Astrocyte (in vitro differentiated cells and primary cell): Measurements from ENCODE around the gene PXK. TPM values are rescaled to one million over a fixed set of nuclear protein-coding genes. Genes with fewer than 3 reads are reported as not detected.

Source experiments
- DNase-seq: peaks from one replicate; pipeline ENCODE4 v3.0.0-alpha.2; 2010; ENCODE audit warnings: low read depth
- FAIRE-seq: peaks from 2 replicates; lab custom pipeline; 2011; peaks lifted over from hg19 to GRCh38; lab: Jason Lieb, UNC
- H2AFZ ChIP-seq: 2 replicates; pipeline ENCODE4 v1.6.0; 2012; ENCODE audit warnings: low read depth, low read length, inconsistent platforms
- H3K27ac ChIP-seq: 2 replicates; pipeline ENCODE4 v1.5.1; 2011; ENCODE audit warnings: low read depth, low read length, inconsistent platforms
- H3K27me3 ChIP-seq: 2 replicates; pipeline ENCODE4 v1.6.0; 2011; ENCODE audit warnings: low read length, inconsistent platforms; ENCODE audit not compliant: insufficient read depth
- H3K36me3 ChIP-seq: 2 replicates; pipeline ENCODE4 v1.5.1; 2011; ENCODE audit warnings: low read length, inconsistent platforms; ENCODE audit not compliant: insufficient read depth
- H3K4me1 ChIP-seq: 2 replicates; pipeline ENCODE4 v1.5.1; 2011; ENCODE audit warnings: low read length, inconsistent platforms; ENCODE audit not compliant: insufficient read depth
- H3K4me2 ChIP-seq: 2 replicates; pipeline ENCODE4 v1.6.0; 2012; ENCODE audit warnings: low read length, inconsistent platforms
- H3K4me3 ChIP-seq: 2 replicates; pipeline ENCODE4 v1.5.1; 2011; ENCODE audit warnings: low read depth, mild to moderate bottlenecking, low read length, inconsistent platforms; ENCODE audit not compliant: insufficient read depth
- H3K79me2 ChIP-seq: 2 replicates; pipeline ENCODE4 v1.6.0; 2012; ENCODE audit warnings: mild to moderate bottlenecking, low read length, inconsistent platforms; ENCODE audit not compliant: insufficient read depth
- H3K9ac ChIP-seq: 2 replicates; pipeline ENCODE4 v1.6.0; 2012; ENCODE audit warnings: mild to moderate bottlenecking, low read length, inconsistent platforms
- H3K9me3 ChIP-seq: 2 replicates; pipeline ENCODE4 v1.5.1; 2012; ENCODE audit warnings: low read depth, mild to moderate bottlenecking, low read length, inconsistent platforms; ENCODE audit not compliant: insufficient read depth
- H4K20me1 ChIP-seq: 2 replicates; pipeline ENCODE4 v1.6.0; 2012; ENCODE audit warnings: low read length, inconsistent platforms; ENCODE audit not compliant: insufficient read depth
- H3K27ac Mint-ChIP-seq: one replicate; pipeline ENCODE4 v1.8.0; 2021; ENCODE audit warnings: mild to moderate bottlenecking, mixed read lengths; ENCODE audit not compliant: unreplicated experiment
- H3K27me3 Mint-ChIP-seq: one replicate; pipeline ENCODE4 v1.8.0; 2021; ENCODE audit warnings: low read depth, mixed read lengths; ENCODE audit not compliant: unreplicated experiment
- H3K36me3 Mint-ChIP-seq: one replicate; pipeline ENCODE4 v1.8.0; 2021; ENCODE audit warnings: low read depth, mixed read lengths; ENCODE audit not compliant: unreplicated experiment
- H3K4me1 Mint-ChIP-seq: one replicate; pipeline ENCODE4 v1.8.0; 2021; ENCODE audit warnings: low read depth, mixed read lengths; ENCODE audit not compliant: unreplicated experiment
- H3K4me3 Mint-ChIP-seq: one replicate; pipeline ENCODE4 v1.8.0; 2021; ENCODE audit warnings: mild to moderate bottlenecking, moderate library complexity, mixed read lengths; ENCODE audit not compliant: unreplicated experiment
- H3K9me3 Mint-ChIP-seq: one replicate; pipeline ENCODE4 v1.8.0; 2021; ENCODE audit warnings: mild to moderate bottlenecking, mixed read lengths; ENCODE audit not compliant: unreplicated experiment
- EZH2 ChIP-seq: IDR thresholded peaks from 2 replicates; pipeline ENCODE4 v1.6.1; 2012; ENCODE audit warnings: mild to moderate bottlenecking, low read length, inconsistent platforms; ENCODE audit not compliant: insufficient read depth
- total RNA-seq: library from RNA; stranded (reverse); gene quantifications from 2 replicates; pipeline ENCODE4 v1.2.1, GENCODE V29; 2021
- TF ChIP-seq, protein P1 (sequence below): IDR thresholded peaks from 2 replicates; pipeline ENCODE4 v1.5.1; 2011; ENCODE audit warnings: low read depth, mild to moderate bottlenecking, inconsistent platforms, low read length, moderate library complexity; ENCODE audit not compliant: insufficient read depth

Gene PXK
- total RNA-seq, 1 donor from 2014 or later, result 10.5 TPM

DNA sequence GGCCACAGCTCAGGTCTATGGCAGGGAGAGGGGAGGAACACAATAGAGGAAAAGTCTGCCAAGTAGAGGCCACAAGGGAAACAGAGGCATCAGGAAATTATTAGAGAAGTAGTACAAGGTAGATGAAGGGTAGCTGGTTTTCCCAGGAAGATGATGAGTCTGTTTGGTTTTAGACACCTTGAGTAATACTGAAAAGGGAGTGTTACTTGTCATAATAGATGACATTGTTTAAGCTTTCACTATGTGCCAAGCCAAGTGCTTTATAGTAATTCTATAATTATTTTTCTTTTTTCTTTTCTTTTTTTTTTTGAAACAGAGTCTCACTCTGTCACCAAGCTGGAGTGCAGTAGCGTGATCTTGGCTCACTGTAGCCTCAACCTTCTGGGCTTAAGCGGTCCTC lies 13.7 kb downstream of the PXK start:
- Mint-ChIP-seq H3K9me3 (no peaks in the 10 kb centered on the region), H3K4me3 (no peak overlapping the region), H3K27me3 (no peaks in the 10 kb centered on the region), H3K4me1 (peaks cover 23% of the 10 kb centered on the region), H3K27ac (no peak overlapping the region), H3K36me3 (no peaks in the 10 kb centered on the region)
- Histone ChIP-seq H3K36me3 (no peaks in the 10 kb centered on the region), H3K4me3 (no peak overlapping the region), H3K79me2 (peaks cover 47% of the 10 kb centered on the region), H3K4me2 (no peak overlapping the region), H3K27me3 (no peaks in the 10 kb centered on the region), H3K9me3 (no peaks in the 10 kb centered on the region), H3K9ac (no peak overlapping the region), H3K27ac (no peak overlapping the region), H4K20me1 (peaks cover 33% of the 10 kb centered on the region), H2AFZ (no peak overlapping the region), H3K4me1 (peaks cover under 1% of the 10 kb centered on the region)
- DNase-seq (no peak), FAIRE-seq (no peak)
- TF ChIP-seq, protein P1, sequence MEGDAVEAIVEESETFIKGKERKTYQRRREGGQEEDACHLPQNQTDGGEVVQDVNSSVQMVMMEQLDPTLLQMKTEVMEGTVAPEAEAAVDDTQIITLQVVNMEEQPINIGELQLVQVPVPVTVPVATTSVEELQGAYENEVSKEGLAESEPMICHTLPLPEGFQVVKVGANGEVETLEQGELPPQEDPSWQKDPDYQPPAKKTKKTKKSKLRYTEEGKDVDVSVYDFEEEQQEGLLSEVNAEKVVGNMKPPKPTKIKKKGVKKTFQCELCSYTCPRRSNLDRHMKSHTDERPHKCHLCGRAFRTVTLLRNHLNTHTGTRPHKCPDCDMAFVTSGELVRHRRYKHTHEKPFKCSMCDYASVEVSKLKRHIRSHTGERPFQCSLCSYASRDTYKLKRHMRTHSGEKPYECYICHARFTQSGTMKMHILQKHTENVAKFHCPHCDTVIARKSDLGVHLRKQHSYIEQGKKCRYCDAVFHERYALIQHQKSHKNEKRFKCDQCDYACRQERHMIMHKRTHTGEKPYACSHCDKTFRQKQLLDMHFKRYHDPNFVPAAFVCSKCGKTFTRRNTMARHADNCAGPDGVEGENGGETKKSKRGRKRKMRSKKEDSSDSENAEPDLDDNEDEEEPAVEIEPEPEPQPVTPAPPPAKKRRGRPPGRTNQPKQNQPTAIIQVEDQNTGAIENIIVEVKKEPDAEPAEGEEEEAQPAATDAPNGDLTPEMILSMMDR, result no peak
- TF ChIP-seq EZH2, result no peak

DNA sequence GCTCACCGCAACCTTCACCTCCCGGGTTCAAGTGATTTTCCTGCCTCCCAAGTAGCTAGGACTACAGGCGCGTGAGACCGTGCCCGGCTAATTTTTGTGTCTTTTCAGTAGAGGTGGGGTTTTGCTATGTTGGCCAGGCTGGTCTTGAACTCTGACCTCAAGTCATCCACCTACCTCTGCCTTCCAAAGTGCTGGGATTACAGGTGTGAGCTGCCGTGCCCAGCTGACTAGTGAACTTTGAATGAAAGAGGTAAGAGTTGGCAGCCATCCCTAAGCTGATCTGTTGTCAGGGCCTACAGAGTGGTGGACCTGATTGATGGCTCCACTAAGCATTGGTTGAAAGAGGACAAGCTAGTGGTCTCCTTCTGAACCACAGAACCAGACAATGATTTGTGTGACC lies 15.3 kb downstream of the PXK start:
- H3K27me3 Mint-ChIP-seq, result no peaks in the 10 kb centered on the region
- no peaks in the 10 kb centered on the region for H3K9me3 ChIP-seq
- peaks cover 4% of the 10 kb centered on the region for H3K4me1 ChIP-seq
- H3K27me3 ChIP-seq, result no peaks in the 10 kb centered on the region
- H3K79me2 ChIP-seq, result peaks cover 49% of the 10 kb centered on the region
- FAIRE-seq (no peak), DNase-seq (no peak)
- no peak overlapping the region for H3K9ac ChIP-seq
- H3K4me2 ChIP-seq, result no peak overlapping the region
- no peak overlapping the region for H3K4me3 ChIP-seq
- no peaks in the 10 kb centered on the region for H3K9me3 Mint-ChIP-seq
- H3K36me3 ChIP-seq, result no peaks in the 10 kb centered on the region
- no peak overlapping the region for H2AFZ ChIP-seq
- H4K20me1 ChIP-seq, result peaks cover 42% of the 10 kb centered on the region
- no peak overlapping the region for H3K4me3 Mint-ChIP-seq
- TF ChIP-seq, protein P1, result no peak
- TF ChIP-seq EZH2, result no peak
- H3K27ac ChIP-seq, result no peak overlapping the region
- H3K36me3 Mint-ChIP-seq, result no peaks in the 10 kb centered on the region
- no peak overlapping the region for H3K27ac Mint-ChIP-seq
- peaks cover 21% of the 10 kb centered on the region for H3K4me1 Mint-ChIP-seq

DNA sequence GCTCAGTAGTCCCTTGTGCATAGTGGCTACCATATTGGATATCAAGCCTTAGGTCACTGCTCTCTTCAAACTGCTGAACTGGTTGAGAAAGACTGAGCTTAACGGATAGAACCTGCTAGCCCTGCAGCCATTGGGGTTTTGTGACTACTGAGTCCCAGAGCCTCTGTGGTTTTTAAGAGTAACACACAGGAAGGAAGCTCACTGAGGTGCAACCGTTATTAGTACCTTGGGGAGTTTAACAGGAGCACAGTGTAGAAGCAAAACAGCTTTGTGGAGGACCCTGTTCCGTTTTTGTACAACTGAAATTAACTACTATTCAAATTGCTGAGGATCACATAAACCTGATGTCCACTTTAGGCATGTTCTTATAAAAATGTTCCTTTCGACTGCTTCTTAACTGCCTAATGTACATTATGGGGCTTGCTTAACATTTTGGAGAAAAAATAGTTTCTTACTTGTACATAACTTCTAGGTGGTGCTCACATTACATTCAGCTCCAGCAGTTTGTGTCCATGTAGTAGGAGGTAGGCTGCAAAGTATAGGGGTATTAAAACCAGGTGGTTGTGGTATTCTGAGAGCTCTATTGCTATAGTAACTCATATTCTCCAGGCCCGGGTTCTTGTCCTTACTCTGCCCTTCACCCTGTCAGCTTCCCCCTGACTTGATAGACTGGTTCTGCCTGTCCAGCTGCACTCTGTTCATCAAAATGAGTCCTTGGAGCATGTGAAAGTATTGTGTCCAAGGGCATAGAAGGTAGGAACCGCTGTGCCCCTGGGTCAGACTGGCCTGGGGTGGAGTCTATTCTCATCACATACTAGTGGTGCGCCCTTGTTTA lies 17.3 kb downstream of the PXK start:
- Mint-ChIP-seq H3K4me3 (no peak overlapping the region), H3K36me3 (no peaks in the 10 kb centered on the region), H3K4me1 (peaks cover 13% of the 10 kb centered on the region), H3K9me3 (no peaks in the 10 kb centered on the region), H3K27me3 (no peaks in the 10 kb centered on the region), H3K27ac (no peak overlapping the region)
- Histone ChIP-seq H3K4me3 (no peak overlapping the region), H3K27me3 (no peaks in the 10 kb centered on the region), H3K27ac (no peak overlapping the region), H3K4me2 (no peak overlapping the region), H4K20me1 (peaks cover 43% of the 10 kb centered on the region), H3K9ac (no peak overlapping the region), H3K79me2 (peaks cover 56% of the 10 kb centered on the region), H3K4me1 (peaks cover 4% of the 10 kb centered on the region), H3K36me3 (no peaks in the 10 kb centered on the region), H3K9me3 (no peaks in the 10 kb centered on the region), H2AFZ (no peak overlapping the region)
- TF ChIP-seq EZH2, result no peak
- TF ChIP-seq, protein P1, result no peak
- DNase-seq (no peak), FAIRE-seq (no peak)
